Liver (tissue), 9 donors: ENCODE data around the gene DPYD. TPM values are rescaled to one million over a fixed set of nuclear protein-coding genes. Genes with fewer than 3 reads are reported as not detected.

Experiments used
- DNase-seq: peaks from one replicate; pipeline ENCODE4 v3.0.0-alpha.2; 2017; ENCODE audit warnings: low spot score
- H3K27ac ChIP-seq, 2 donors: one replicate each; pipeline ENCODE4 v1.7.0; 2013; ENCODE audit warnings: inconsistent platforms in 2 of 2, low read length in 2 of 2, control low read depth in 1 of 2, low read depth in 1 of 2, mild to moderate bottlenecking in 1 of 2
- H3K27me3 ChIP-seq, 4 donors: one replicate each; pipeline versions ENCODE4 v1.6.1 to v1.7.0; 2013; ENCODE audit warnings: low read length in 3 of 4, inconsistent platforms in 1 of 4, mild to moderate bottlenecking in 1 of 4, moderate library complexity in 1 of 4; ENCODE audit not compliant: control insufficient read depth in 4 of 4, insufficient read depth in 4 of 4
- H3K36me3 ChIP-seq, 4 donors: one replicate each; pipeline versions ENCODE4 v1.6.1 to v1.7.0; 2013; ENCODE audit warnings: low read length in 3 of 4, mild to moderate bottlenecking in 3 of 4, low read depth in 1 of 4, moderate library complexity in 1 of 4; ENCODE audit not compliant: control insufficient read depth in 4 of 4, insufficient read depth in 3 of 4
- H3K4me1 ChIP-seq, 4 donors: one replicate each; pipeline versions ENCODE4 v1.6.1 to v1.7.0; 2013; ENCODE audit warnings: low read length in 3 of 4, mild to moderate bottlenecking in 3 of 4, moderate library complexity in 1 of 4; ENCODE audit not compliant: control insufficient read depth in 4 of 4, insufficient read depth in 4 of 4
- H3K4me3 ChIP-seq, 3 donors: one replicate each; pipeline versions ENCODE4 v1.6.1 to v1.7.0; 2013; ENCODE audit warnings: low read length in 3 of 3, control low read depth in 1 of 3, low read depth in 1 of 3, mild to moderate bottlenecking in 1 of 3
- H3K9ac ChIP-seq, 2 donors: one replicate each; pipeline ENCODE4 v1.7.0; 2013; ENCODE audit warnings: low read length in 2 of 2, mild to moderate bottlenecking in 2 of 2, moderate library complexity in 2 of 2, control low read depth in 1 of 2, low read depth in 1 of 2
- H3K9me3 ChIP-seq, 4 donors: one replicate each; pipeline versions ENCODE4 v1.6.1 to v1.7.0; 2013; ENCODE audit warnings: low read length in 3 of 4; ENCODE audit not compliant: control insufficient read depth in 4 of 4
- ATF3 ChIP-seq: IDR thresholded peaks from 2 replicates; pipeline ENCODE4 v1.6.1; 2016; ENCODE audit warnings: antibody characterized with exemption
- CTCF ChIP-seq: fragments of 150-350 bp; IDR thresholded peaks from 2 replicates; pipeline ENCODE4 v1.5.1; 2017; ENCODE audit warnings: improper control_type of control experiment, low read depth, low read length; ENCODE audit not compliant: missing input control
- EGR1 ChIP-seq, 2 donors: IDR thresholded peaks; 2 replicates each; pipeline ENCODE4 v1.6.1; 2016 to 2018; ENCODE audit warnings: antibody characterized with exemption in 2 of 2, low read depth in 2 of 2
- FOXA1 ChIP-seq: IDR thresholded peaks from 2 replicates; pipeline ENCODE4 v1.6.1; 2016; ENCODE audit warnings: antibody characterized with exemption
- FOXA2 ChIP-seq: IDR thresholded peaks from 2 replicates; pipeline ENCODE4 v1.6.1; 2016; ENCODE audit warnings: antibody characterized with exemption
- GABPA ChIP-seq, 2 donors: IDR thresholded peaks in 1 of 2; conservative IDR thresholded peaks in 1 of 2; 2 replicates each; pipeline ENCODE4 v1.6.1; 2016; ENCODE audit warnings: antibody characterized with exemption in 2 of 2, mild to moderate bottlenecking in 1 of 2, moderate library complexity in 1 of 2
- HNF4A ChIP-seq, 2 donors: conservative IDR thresholded peaks; 2 replicates each; pipeline ENCODE4 v1.6.1; 2016; ENCODE audit warnings: antibody characterized with exemption in 2 of 2, mild to moderate bottlenecking in 2 of 2
- HNF4G ChIP-seq: IDR thresholded peaks from 2 replicates; pipeline ENCODE4 v1.6.1; 2016; ENCODE audit warnings: antibody characterized with exemption
- JUND ChIP-seq, 2 donors: IDR thresholded peaks; 2 replicates each; pipeline ENCODE4 v1.6.1; 2016; ENCODE audit warnings: antibody characterized with exemption in 2 of 2
- NR2F2 ChIP-seq: IDR thresholded peaks from 2 replicates; pipeline ENCODE4 v1.6.1; 2016; ENCODE audit warnings: antibody characterized with exemption
- RAD21 ChIP-seq, 2 donors: IDR thresholded peaks; 2 replicates each; pipeline ENCODE4 v1.6.1; 2016; ENCODE audit warnings: antibody characterized with exemption in 2 of 2, mild to moderate bottlenecking in 2 of 2
- RXRA ChIP-seq, 2 donors: IDR thresholded peaks; 2 replicates each; pipeline ENCODE4 v1.6.1; 2017 to 2018; ENCODE audit warnings: antibody characterized with exemption in 2 of 2, mild to moderate bottlenecking in 1 of 2
- SP1 ChIP-seq: IDR thresholded peaks from 2 replicates; pipeline ENCODE4 v1.6.1; 2018; ENCODE audit warnings: antibody characterized with exemption, mild to moderate bottlenecking
- TAF1 ChIP-seq: conservative IDR thresholded peaks from 2 replicates; pipeline ENCODE4 v1.6.1; 2016; ENCODE audit warnings: antibody characterized with exemption, mild to moderate bottlenecking
- YY1 ChIP-seq: IDR thresholded peaks from 2 replicates; pipeline ENCODE4 v1.6.1; 2016; ENCODE audit warnings: antibody characterized with exemption, mild to moderate bottlenecking
- WGBS: extraction: QIAGEN DNeasy Blood & Tissue Kit; methylation state at CpG from one replicate; pipeline ENCODE4 v1.1.7; 2013; 5-methylcytosine and 5-hydroxymethylcytosine counted together
- polyA plus RNA-seq, 2 donors: library from polyadenylated mRNA; stranded (reverse) in 1 of 2; unstranded in 1 of 2; fragments of 200-250 nt in 1 of 2; fragments of >200 nt in 1 of 2; fragmentation: Nextera tagmentation in 1 of 2; extraction: Ambion mirVana in 1 of 2; gene quantifications; one replicate each; pipeline versions ENCODE4 v1.2.1 to v1.2.3, GENCODE V29; 2013 to 2015
- total RNA-seq, 2 donors: library from RNA; depleted of rRNA; stranded (reverse); fragments of >200 nt; gene quantifications; one replicate each; pipeline ENCODE4 v1.2.3, GENCODE V29; 2014
- TF ChIP-seq, protein P1 (sequence below): IDR thresholded peaks from 2 replicates; pipeline ENCODE4 v1.6.1; 2016; ENCODE audit warnings: antibody characterized with exemption
- donor health status: healthy.
- donor health status: healthy.
- donor health status: healthy.
- donor health status: healthy.
- donor health status: healthy.

The DPYD gene
- total and polyA plus RNA-seq, 4 donors, result 16.2 to 142 (median 47.0) TPM

GRCh38 chr1:97877307-97877706, 43.5 kb downstream of the DPYD start:
- peaks cover 0 to 2% (median 0%) of the 10 kb centered on the region in 4 donors for H3K4me1 ChIP-seq
- 94% methylated on average over 2 of the region's 2 CpGs for WGBS
- no peak for DNase-seq
- no peak for TF ChIP-seq TAF1
- no peak for TF ChIP-seq FOXA1
- TF ChIP-seq RXRA (IDR thresholded peaks at IDR 0.05), result no peak
- TF ChIP-seq ATF3, result no peak
- no peak for TF ChIP-seq HNF4A (conservative IDR thresholded peaks at IDR 0.05)
- no peak for TF ChIP-seq CTCF
- TF ChIP-seq EGR1 (IDR thresholded peaks at IDR 0.05; ENCODE audit: low read depth in 2 of 2), result no peak
- no peak for TF ChIP-seq HNF4G
- no peak for TF ChIP-seq JUND (IDR thresholded peaks at IDR 0.05)
- no peak for TF ChIP-seq YY1
- no peak overlapping the region for H3K4me3 ChIP-seq
- H3K36me3 ChIP-seq, result peaks cover 0 to 21% (median 4%) of the 10 kb centered on the region in 4 donors
- no peak overlapping the region for H3K27ac ChIP-seq
- H3K9ac ChIP-seq, result no peak overlapping the region
- no peaks in the 10 kb centered on the region for H3K9me3 ChIP-seq
- no peaks in the 10 kb centered on the region for H3K27me3 ChIP-seq

GRCh38 chr1:97875996-97876395, 44.8 kb downstream of the DPYD start:
- peaks cover 0 to 2% (median 0%) of the 10 kb centered on the region in 4 donors for H3K4me1 ChIP-seq
- no peaks in the 10 kb centered on the region for H3K27me3 ChIP-seq
- H3K9me3 ChIP-seq, result no peaks in the 10 kb centered on the region
- no peak for TF ChIP-seq ATF3
- no peak for TF ChIP-seq FOXA2
- TF ChIP-seq JUND (IDR thresholded peaks at IDR 0.05), result no peak
- TF ChIP-seq YY1, result no peak
- TF ChIP-seq GABPA (IDR thresholded peaks at IDR 0.05 in 1 of 2, conservative IDR thresholded peaks at IDR 0.05 in 1 of 2), result no peak
- no peak for TF ChIP-seq NR2F2
- TF ChIP-seq, protein P1, sequence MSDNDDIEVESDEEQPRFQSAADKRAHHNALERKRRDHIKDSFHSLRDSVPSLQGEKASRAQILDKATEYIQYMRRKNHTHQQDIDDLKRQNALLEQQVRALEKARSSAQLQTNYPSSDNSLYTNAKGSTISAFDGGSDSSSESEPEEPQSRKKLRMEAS, result no peak
- H3K36me3 ChIP-seq, result peaks cover 0 to 12% (median 3%) of the 10 kb centered on the region in 4 donors
- WGBS, result 97% methylated on average over 3 of the region's 3 CpGs
- DNase-seq, result no peak
- no peak overlapping the region for H3K9ac ChIP-seq
- H3K4me3 ChIP-seq, result no peak overlapping the region
- no peak overlapping the region for H3K27ac ChIP-seq

GRCh38 chr1:97870589-97870988, 50.2 kb downstream of the DPYD start:
- no peak for DNase-seq
- WGBS, result 93% methylated on average over 7 of the region's 7 CpGs
- Histone ChIP-seq H3K4me1 (no peaks in the 10 kb centered on the region), H3K4me3 (no peak overlapping the region), H3K9ac (no peak overlapping the region), H3K27ac (no peak overlapping the region), H3K9me3 (no peaks in the 10 kb centered on the region), H3K27me3 (no peaks in the 10 kb centered on the region), H3K36me3 (peaks cover 0 to 5% (median under 1%) of the 10 kb centered on the region in 4 donors)
- TF ChIP-seq FOXA1, result no peak
- no peak for TF ChIP-seq EGR1 (IDR thresholded peaks at IDR 0.05; ENCODE audit: low read depth in 2 of 2)
- TF ChIP-seq RAD21 (IDR thresholded peaks at IDR 0.05), result peak in 1 of 2 donors; percentile 8
- no peak for TF ChIP-seq SP1
- TF ChIP-seq FOXA2, result no peak
- TF ChIP-seq, protein P1, result no peak
